IPS DF 6.9 (cell line): Measurements from ENCODE around the gene MYL6.
A peak's percentile ranks its signal among the peaks of the same experiment; 100 is the strongest.
"Not testable (repeated sequence)": the region's sequence is repeated elsewhere in the genome, so short reads cannot be mapped to it uniquely, and the experiment has no call there.

Experiments
- DNase-seq: peaks from one replicate; pipeline ENCODE4 v3.0.0-alpha.2; 2013; ENCODE audit warnings: low read depth, low spot score
- H3K27ac ChIP-seq: one replicate; pipeline ENCODE4 v1.5.1; 2013; ENCODE audit warnings: low read length, control low read depth
- H3K27me3 ChIP-seq: 2 replicates; pipeline ENCODE4 v1.6.1; 2013; ENCODE audit warnings: mild to moderate bottlenecking, low read length; ENCODE audit not compliant: control insufficient read depth, insufficient read depth
- H3K36me3 ChIP-seq: 2 replicates; pipeline ENCODE4 v1.6.1; 2013; ENCODE audit warnings: low read length; ENCODE audit not compliant: control insufficient read depth, insufficient read depth
- H3K4me1 ChIP-seq: 2 replicates; pipeline ENCODE4 v1.6.1; 2013; ENCODE audit warnings: low read length; ENCODE audit not compliant: control insufficient read depth, insufficient read depth
- H3K4me3 ChIP-seq: 2 replicates; pipeline ENCODE4 v1.5.1; 2013; ENCODE audit warnings: mild to moderate bottlenecking, low read length
- H3K9me3 ChIP-seq: 2 replicates; pipeline ENCODE4 v1.6.1; 2013; ENCODE audit warnings: low read length, inconsistent platforms; ENCODE audit not compliant: control insufficient read depth, insufficient read depth
- WGBS: extraction: QIAGEN DNeasy Blood & Tissue Kit; methylation state at CpG from one replicate; pipeline ENCODE4 v1.1.7; 2013; ENCODE audit warnings: mixed read lengths, missing lambda C conversion rate; ENCODE audit not compliant: insufficient read length, insufficient coverage; 5-methylcytosine and 5-hydroxymethylcytosine counted together

Gene MYL6

GRCh38 chr12:56151672-56152131 is 6.5 kb upstream of the MYL6 start:
- DNase-seq = no peak
- no CpG with 5 or more reads among the region's 12 CpGs for WGBS
- H3K36me3 ChIP-seq = peaks cover 4% of the 10 kb centered on the region; the same call in 1 of the 2 replicates
- H3K27me3 ChIP-seq = no peaks in the 10 kb centered on the region
- H3K9me3 ChIP-seq = no peaks in the 10 kb centered on the region
- no peak overlapping the region for H3K27ac ChIP-seq
- H3K4me3 ChIP-seq = peak overlapping the region; percentile 86; the same call in 1 of the 2 replicates
- H3K4me1 ChIP-seq = no peaks in the 10 kb centered on the region; the same call in 1 of the 2 replicates

GRCh38 chr12:56152132-56152755 is 5.9 kb upstream of the MYL6 start, which contains the start of gene MYL6B:
Gene MYL6B (plus strand): TSS chr12:56152587. CDS start chr12:56153919, 1,332 bp downstream.
- no CpG with 5 or more reads among the region's 37 CpGs for WGBS
- H3K4me1 ChIP-seq = no peaks in the 10 kb centered on the region; the same call in 1 of the 2 replicates

GRCh38 chr12:56152756-56153677 is 5.1 kb upstream of the MYL6 start:
- Histone ChIP-seq H3K27ac (no peak overlapping the region), H3K36me3 (peaks cover 4% of the 10 kb centered on the region; the same call in 1 of the 2 replicates), H3K9me3 (no peaks in the 10 kb centered on the region), H3K4me1 (no peaks in the 10 kb centered on the region; the same call in 1 of the 2 replicates), H3K27me3 (no peaks in the 10 kb centered on the region), H3K4me3 (peak overlapping the region; percentile 86; the same call in 1 of the 2 replicates)
- WGBS = no CpG with 5 or more reads among the region's 8 CpGs
- no peak for DNase-seq

More at GRCh38 chr12:56152132-56152755, 5.9 kb upstream of the MYL6 start, which contains the start of gene MYL6B:
- Histone ChIP-seq H3K27me3 (no peaks in the 10 kb centered on the region), H3K9me3 (no peaks in the 10 kb centered on the region), H3K27ac (no peak within 1 kb of the TSS), H3K4me3 (peak within 1 kb of the TSS; percentile 86; the same call in 1 of the 2 replicates), H3K36me3 (peaks cover 4% of the 10 kb centered on the region; the same call in 1 of the 2 replicates)
- peak; percentile 81 for DNase-seq

- Histone ChIP-seq H3K9me3 (no peaks in the 10 kb centered on the region), H3K4me1 (no peaks in the 10 kb centered on the region; the same call in 1 of the 2 replicates), H3K4me3 (no peak overlapping the region), H3K36me3 (peaks cover 4% of the 10 kb centered on the region; the same call in 1 of the 2 replicates), H3K27me3 (no peaks in the 10 kb centered on the region), H3K27ac (no peak overlapping the region)
- no CpG with 5 or more reads among the region's 5 CpGs for WGBS
- DNase-seq = no peak
Measured at GRCh38 chr12:56153678-56154065, 4.5 kb upstream of the MYL6 start.

GRCh38 chr12:56154246-56154771 is 3.9 kb upstream of the MYL6 start:
- WGBS = no CpG with 5 or more reads among the region's 1 CpG
- no peaks in the 10 kb centered on the region for H3K27me3 ChIP-seq
- H3K9me3 ChIP-seq = no peaks in the 10 kb centered on the region
- no peak overlapping the region for H3K27ac ChIP-seq
- H3K36me3 ChIP-seq = peaks cover 4% of the 10 kb centered on the region; the same call in 1 of the 2 replicates
- H3K4me3 ChIP-seq = no peak overlapping the region
- H3K4me1 ChIP-seq = no peaks in the 10 kb centered on the region; the same call in 1 of the 2 replicates
- DNase-seq = no peak

- no CpG with 5 or more reads among the region's 5 CpGs for WGBS
- DNase-seq = no peak
- Histone ChIP-seq H3K36me3 (peaks cover 7% of the 10 kb centered on the region; the same call in 1 of the 2 replicates), H3K27ac (no peak overlapping the region), H3K9me3 (no peaks in the 10 kb centered on the region), H3K4me1 (no peaks in the 10 kb centered on the region; the same call in 1 of the 2 replicates), H3K4me3 (no peak overlapping the region), H3K27me3 (no peaks in the 10 kb centered on the region)
Measured at GRCh38 chr12:56154818-56155217, 3.3 kb upstream of the MYL6 start.

- Histone ChIP-seq H3K36me3 (peaks cover 13% of the 10 kb centered on the region; the same call in 1 of the 2 replicates), H3K4me3 (no peak overlapping the region), H3K4me1 (peaks cover 4% of the 10 kb centered on the region), H3K27ac (no peak overlapping the region), H3K9me3 (no peaks in the 10 kb centered on the region), H3K27me3 (no peaks in the 10 kb centered on the region)
- WGBS = no CpG with 5 or more reads among the region's 11 CpGs
- no peak for DNase-seq
Measured at GRCh38 chr12:56155256-56155845, 2.8 kb upstream of the MYL6 start.

- not testable (repeated sequence) for H3K27ac ChIP-seq, DNase-seq, H3K4me3 ChIP-seq, H3K9me3 ChIP-seq, H3K4me1 ChIP-seq, H3K27me3 ChIP-seq
- peaks cover 25% of the 10 kb centered on the region for H3K36me3 ChIP-seq
- no CpG with 5 or more reads among the region's 21 CpGs for WGBS
Measured at GRCh38 chr12:56156464-56157200, 1.5 kb upstream of the MYL6 start.

GRCh38 chr12:56157201-56158028 is 744 bp upstream of the MYL6 start:
- Histone ChIP-seq H3K4me1 (peaks cover 5% of the 10 kb centered on the region), H3K27ac (no peak overlapping the region), H3K27me3 (no peaks in the 10 kb centered on the region), H3K9me3 (no peaks in the 10 kb centered on the region), H3K36me3 (peaks cover 31% of the 10 kb centered on the region), H3K4me3 (peak overlapping the region; percentile 10; the same call in 1 of the 2 replicates)
- WGBS = no CpG with 5 or more reads among the region's 45 CpGs
- no peak for DNase-seq
